HTR-8/SVneo (cell line): ENCODE measurements around the gene BPIFA1.

Experiments used
- DNase-seq: peaks from one replicate; pipeline ENCODE4 v3.0.0; 2011; ENCODE audit warnings: low spot score, mixed read lengths; ENCODE audit not compliant: insufficient read length
- FAIRE-seq: peaks from 2 replicates; lab custom pipeline; 2011; peaks lifted over from hg19 to GRCh38; lab: Jason Lieb, UNC

The BPIFA1 gene

GRCh38 chr20:33239418-33239817 lies 3.6 kb downstream of the BPIFA1 start:
- DNase-seq: no peak
- peak; percentile 44 for FAIRE-seq

- FAIRE-seq (no peak), DNase-seq (no peak)
Measured at GRCh38 chr20:33239979-33240736, 4.4 kb downstream of the BPIFA1 start.

- DNase-seq (no peak), FAIRE-seq (peak; percentile 4)
Measured at GRCh38 chr20:33240923-33241322, 5.1 kb downstream of the BPIFA1 start.

GRCh38 chr20:33242319-33243100 lies 6.7 kb downstream of the BPIFA1 start:
- FAIRE-seq (peak; percentile 67), DNase-seq (no peak)

GRCh38 chr20:33246077-33246476 lies 10.3 kb downstream of the BPIFA1 start:
- FAIRE-seq (no peak), DNase-seq (no peak)

- no peak for DNase-seq
- FAIRE-seq: no peak
Measured at GRCh38 chr20:33249456-33249855, 13.7 kb downstream of the BPIFA1 start.

GRCh38 chr20:33250666-33251065 lies 14.9 kb downstream of the BPIFA1 start:
- DNase-seq: no peak
- no peak for FAIRE-seq

- FAIRE-seq (no peak), DNase-seq (no peak)
Measured at GRCh38 chr20:33251496-33251895, 15.7 kb downstream of the BPIFA1 start.

GRCh38 chr20:33252460-33252859 lies 16.7 kb downstream of the BPIFA1 start:
- no peak for FAIRE-seq
- DNase-seq: no peak

- DNase-seq: no peak
Measured at GRCh38 chr20:33255005-33255404, 19.2 kb downstream of the BPIFA1 start.

GRCh38 chr20:33257237-33257636 lies 21.4 kb downstream of the BPIFA1 start:
- no peak for FAIRE-seq
- DNase-seq: no peak

More at GRCh38 chr20:33255005-33255404, 19.2 kb downstream of the BPIFA1 start:
- FAIRE-seq: no peak

GRCh38 chr20:33259371-33259770 lies 23.6 kb downstream of the BPIFA1 start:
- FAIRE-seq: no peak
- DNase-seq: no peak

GRCh38 chr20:33261465-33261864 lies 25.7 kb downstream of the BPIFA1 start:
- FAIRE-seq: no peak
- no peak for DNase-seq

- FAIRE-seq: no peak
Measured at GRCh38 chr20:33262658-33263065, 26.9 kb downstream of the BPIFA1 start.

GRCh38 chr20:33263784-33264183 lies 28.0 kb downstream of the BPIFA1 start:
- DNase-seq: no peak
- no peak for FAIRE-seq

More at GRCh38 chr20:33262658-33263065, 26.9 kb downstream of the BPIFA1 start:
- DNase-seq: peak; percentile 50

GRCh38 chr20:33267701-33268100 lies 31.9 kb downstream of the BPIFA1 start:
- no peak for FAIRE-seq

GRCh38 chr20:33272155-33272873 lies 36.5 kb downstream of the BPIFA1 start:
- no peak for DNase-seq
- FAIRE-seq: no peak

More at GRCh38 chr20:33267701-33268100, 31.9 kb downstream of the BPIFA1 start:
- no peak for DNase-seq

GRCh38 chr20:33273117-33273851 lies 37.5 kb downstream of the BPIFA1 start:
- no peak for DNase-seq
- FAIRE-seq: no peak

- FAIRE-seq (peak; percentile 86), DNase-seq (no peak)
Measured at GRCh38 chr20:33275215-33275614, 39.4 kb downstream of the BPIFA1 start.

GRCh38 chr20:33275871-33276270 lies 40.1 kb downstream of the BPIFA1 start:
- no peak for FAIRE-seq

More at GRCh38 chr20:33275871-33276270, 40.1 kb downstream of the BPIFA1 start:
- DNase-seq: no peak
